PC-3 (cell line): Measurements from ENCODE around the gene IGF2BP2. TPM values are rescaled to one million over a fixed set of nuclear protein-coding genes. Genes with fewer than 3 reads are reported as not detected.

Experiments used
- ATAC-seq: fragments of 200-7000 bp; cut with Tn5 transposase; 2 replicates; pipeline ENCODE4 v1.9.1; 2020; ENCODE audit warnings: mild to moderate bottlenecking, moderate library complexity
- BruUV-seq: library from RNA; stranded (reverse); fragments of 400-500 nt; replicated peaks from 2 replicates; lab custom pipeline; 2021; lab: Mats Ljungman, UMichigan
- CTCF ChIA-PET: fragments of 300-600 bp; sonication (Branson Sonifier 250); formaldehyde crosslinking; loops from one replicate; lab custom pipeline; 2022; ENCODE audit warnings: antibody characterized with exemption; lab: Charles Lee
- POLR2A ChIA-PET: fragments of 300-600 bp; sonication (Branson Sonifier 250); formaldehyde crosslinking; loops from one replicate; lab custom pipeline; 2022; ENCODE audit warnings: antibody characterized with exemption; ENCODE audit not compliant: unreplicated experiment; lab: Charles Lee
- DNase-seq: peaks from one replicate; pipeline ENCODE4 v3.0.0-alpha.2; 2015
- H2AFZ ChIP-seq: fragments of 300-600 bp; sonication (generic); 2 replicates; pipeline ENCODE4 v1.6.0; 2016; ENCODE audit warnings: antibody characterized with exemption, low read length
- H3F3A ChIP-seq: fragments of 300-600 bp; sonication (generic); one replicate; pipeline ENCODE4 v1.6.0; 2017; ENCODE audit warnings: antibody characterized with exemption, low read length, control low read depth, mild to moderate bottlenecking; ENCODE audit not compliant: unreplicated experiment
- H3K27ac ChIP-seq: fragments of 300-600 bp; sonication (generic); 2 replicates; pipeline ENCODE4 v1.5.1; 2016; ENCODE audit warnings: mild to moderate bottlenecking, low read length
- H3K27me3 ChIP-seq: fragments of 300-600 bp; sonication (generic); 2 replicates; pipeline ENCODE4 v1.6.1; 2016; ENCODE audit warnings: low read length, mixed read lengths
- H3K36me3 ChIP-seq: fragments of 300-600 bp; sonication (generic); 2 replicates; pipeline ENCODE4 v1.6.1; 2016; ENCODE audit warnings: low read depth, mixed run types, low read length, mixed read lengths
- H3K4me1 ChIP-seq: fragments of 300-600 bp; sonication (generic); 2 replicates; pipeline ENCODE4 v1.5.1; 2016; ENCODE audit warnings: low read length; ENCODE audit not compliant: insufficient read depth
- H3K4me2 ChIP-seq: fragments of 300-600 bp; sonication (generic); 2 replicates; pipeline ENCODE4 v1.6.0; 2016; ENCODE audit warnings: low read length
- H3K4me3 ChIP-seq: fragments of 300-600 bp; sonication (generic); 2 replicates; pipeline ENCODE4 v1.5.1; 2016; ENCODE audit warnings: mild to moderate bottlenecking, low read length, mixed read lengths
- H3K79me2 ChIP-seq: fragments of 300-600 bp; sonication (generic); 2 replicates; pipeline ENCODE4 v1.6.1; 2017; ENCODE audit warnings: low read length, mixed read lengths
- H3K9ac ChIP-seq: fragments of 300-600 bp; sonication (generic); 2 replicates; pipeline ENCODE4 v1.6.0; 2016; ENCODE audit warnings: mild to moderate bottlenecking, low read length
- H3K9me2 ChIP-seq: fragments of 300-600 bp; sonication (generic); replicated peaks from 2 replicates; pipeline ENCODE4 v1.6.1; 2016; ENCODE audit warnings: mixed run types, low read length, mixed read lengths
- H3K9me3 ChIP-seq: fragments of 300-600 bp; sonication (generic); 2 replicates; pipeline ENCODE4 v1.6.1; 2016; ENCODE audit warnings: low read length, mixed read lengths
- H4K20me1 ChIP-seq: fragments of 300-600 bp; sonication (generic); 2 replicates; pipeline ENCODE4 v1.6.1; 2016; ENCODE audit warnings: low read length, mixed read lengths
- CTCF ChIP-seq: fragments of 300-600 bp; sonication (generic); conservative IDR thresholded peaks from 2 replicates; pipeline ENCODE4 v1.5.1; 2017; ENCODE audit warnings: antibody characterized with exemption, low read depth, mild to moderate bottlenecking, low read length
- EZH2 ChIP-seq: fragments of 300-600 bp; sonication (generic); IDR thresholded peaks from one replicate; pipeline ENCODE4 v1.6.1; 2017; ENCODE audit warnings: antibody characterized with exemption, mild to moderate bottlenecking, low read length; ENCODE audit not compliant: unreplicated experiment
- EZH2phosphoT487 ChIP-seq: fragments of 300-600 bp; sonication (generic); IDR thresholded peaks from 2 replicates; pipeline ENCODE4 v1.6.1; 2018; ENCODE audit warnings: mild to moderate bottlenecking, antibody characterized with exemption, low read length, borderline replicate concordance
- intact Hi-C: fragments of 100-400 bp; cut with micrococcal nuclease; formaldehyde crosslinking; loops from 2 replicates; pipeline ENCODE4 v1.9.0; 2023
- total RNA-seq: library from RNA; depleted of rRNA; stranded (reverse); fragments of >200 nt; gene quantifications from 2 replicates; pipeline ENCODE4 v1.2.3, GENCODE V29; 2014

The IGF2BP2 gene
- total RNA-seq, 1 experiment from 2014 or later, result 81.2 TPM

GRCh38 chr3:185727873-185728272, 97.0 kb downstream of the IGF2BP2 start:
- CTCF ChIA-PET, result interaction anchor here (0.9 to 1.8 kb wide), 2 partner anchors 50 to 67 kb away, joined by 3 to 8 read pairs; no protein-coding TSS in a partner anchor
- H3K4me3 ChIP-seq, result 0 out of 2 replicates have a peak overlapping the region, but pooled peaks have one; percentile 4
- peak overlapping the region; percentile 83 for H3K4me2 ChIP-seq
- peaks cover 5% of the 10 kb centered on the region for H3F3A ChIP-seq
- peak overlapping the region; percentile 95 for H3K9ac ChIP-seq
- BruUV-seq, result no TSS peak
- POLR2A ChIA-PET, result interaction anchor here (0.6 to 1.0 kb wide), 4 partner anchors 39 to 118 kb away, joined by 3 to 7 read pairs (median 4); no protein-coding TSS in a partner anchor
- peaks cover 93% of the 10 kb centered on the region for H3K79me2 ChIP-seq
- H3K9me3 ChIP-seq, result no peaks in the 10 kb centered on the region
- H3K9me2 ChIP-seq, result no peaks in the 10 kb centered on the region
- no peaks in the 10 kb centered on the region for H3K27me3 ChIP-seq
- H4K20me1 ChIP-seq, result no peaks in the 10 kb centered on the region
- DNase-seq, result peak; percentile 95
- peaks cover 16% of the 10 kb centered on the region; the same call in 1 of the 2 replicates for H3K36me3 ChIP-seq
- H3K4me1 ChIP-seq, result peaks cover 64% of the 10 kb centered on the region
- H2AFZ ChIP-seq, result no peak overlapping the region
- TF ChIP-seq EZH2phosphoT487 (no peak), CTCF (no peak), EZH2 (no peak)
- peak; percentile 62 for ATAC-seq
- H3K27ac ChIP-seq, result peak overlapping the region; percentile 100
- intact Hi-C loops, result no loop called here

GRCh38 chr3:185726254-185726967, 98.4 kb downstream of the IGF2BP2 start:
- H3K4me1 ChIP-seq, result peaks cover 52% of the 10 kb centered on the region
- H3F3A ChIP-seq, result peaks cover 5% of the 10 kb centered on the region
- BruUV-seq, result no TSS peak
- H4K20me1 ChIP-seq, result no peaks in the 10 kb centered on the region
- H3K4me2 ChIP-seq, result no peak overlapping the region
- H3K4me3 ChIP-seq, result no peak overlapping the region
- intact Hi-C loops, result no loop called here
- DNase-seq (no peak), ATAC-seq (no peak)
- peaks cover 16% of the 10 kb centered on the region; the same call in 1 of the 2 replicates for H3K36me3 ChIP-seq
- H3K9me2 ChIP-seq, result no peaks in the 10 kb centered on the region
- TF ChIP-seq EZH2 (no peak), CTCF (no peak), EZH2phosphoT487 (no peak)
- no peaks in the 10 kb centered on the region for H3K27me3 ChIP-seq
- CTCF ChIA-PET, result no interaction called here
- peaks cover 94% of the 10 kb centered on the region for H3K79me2 ChIP-seq
- no peak overlapping the region for H2AFZ ChIP-seq
- no peaks in the 10 kb centered on the region for H3K9me3 ChIP-seq
- peak overlapping the region; percentile 100 for H3K27ac ChIP-seq
- POLR2A ChIA-PET, result no interaction called here
- H3K9ac ChIP-seq, result 0 out of 2 replicates have a peak overlapping the region, but pooled peaks have one; percentile 1

GRCh38 chr3:185724761-185725160, 100.1 kb downstream of the IGF2BP2 start:
- TF ChIP-seq EZH2 (no peak), EZH2phosphoT487 (no peak), CTCF (no peak)
- H3K27ac ChIP-seq, result no peak overlapping the region
- no peak for DNase-seq
- intact Hi-C loops, result no loop called here
- no TSS peak for BruUV-seq
- H4K20me1 ChIP-seq, result no peaks in the 10 kb centered on the region
- POLR2A ChIA-PET, result no interaction called here
- ATAC-seq, result no peak
- H3K9me3 ChIP-seq, result no peaks in the 10 kb centered on the region
- CTCF ChIA-PET, result no interaction called here
- no peak overlapping the region for H3K9ac ChIP-seq
- H2AFZ ChIP-seq, result no peak overlapping the region
- no peak overlapping the region for H3K4me2 ChIP-seq
- H3F3A ChIP-seq, result peaks cover 5% of the 10 kb centered on the region
- peaks cover 89% of the 10 kb centered on the region for H3K79me2 ChIP-seq
- no peak overlapping the region for H3K4me3 ChIP-seq
- peaks cover 16% of the 10 kb centered on the region; the same call in 1 of the 2 replicates for H3K36me3 ChIP-seq
- H3K9me2 ChIP-seq, result no peaks in the 10 kb centered on the region
- no peaks in the 10 kb centered on the region for H3K27me3 ChIP-seq
- H3K4me1 ChIP-seq, result peaks cover 35% of the 10 kb centered on the region
